ENCODE measurements around the gene NUAK1.

Gene NUAK1

GRCh38 chr12:106101803-106102202, 37.0 kb downstream of the NUAK1 start:
- Histone ChIP-seq H4K91ac (ENCODE audit: low read depth, low read length, poor library complexity) (no peak overlapping the region), H2BK15ac (ENCODE audit: low read length) (no peak overlapping the region), H3K27me3 (ENCODE audit: control insufficient read depth in 3 of 3, insufficient read depth in 3 of 3, low read depth in 1 of 3, low read length in 3 of 3) (no peaks in the 10 kb centered on the region), H2BK120ac (ENCODE audit: low read depth, low read length) (no peak overlapping the region), H3K23ac (ENCODE audit: low read depth, low read length, poor library complexity) (no peak overlapping the region), H4K8ac (ENCODE audit: low read depth, low read length) (no peak overlapping the region), H3K4ac (ENCODE audit: low read length) (no peak overlapping the region), H2BK5ac (ENCODE audit: low read length) (no peak overlapping the region), H2AFZ (ENCODE audit: low read length) (no peak overlapping the region), H3K36me3 (replicated peaks in 1 of 2; ENCODE audit: control insufficient read depth in 2 of 2, insufficient read depth in 2 of 2, low read length in 2 of 2) (peaks cover 3 to 85% of the 10 kb centered on the region in 2 donors), H3K4me1 (ENCODE audit: control insufficient read depth in 2 of 2, insufficient read depth in 1 of 2, low read depth in 1 of 2, low read length in 2 of 2) (peaks cover 32 to 33% of the 10 kb centered on the region in 2 donors), H3K79me1 (ENCODE audit: low read depth, low read length) (no peaks in the 10 kb centered on the region), H3K27ac (replicated peaks; ENCODE audit: low read length) (peak overlapping the region; percentile 9), H3K9ac (ENCODE audit: low read depth, low read length, poor library complexity) (no peak overlapping the region), H3K9me3 (replicated peaks in 1 of 2; ENCODE audit: control insufficient read depth in 2 of 2, insufficient read depth in 1 of 2, low read depth in 1 of 2, low read length in 2 of 2) (peaks cover 0 to 3% of the 10 kb centered on the region in 2 donors), H3K4me3 (ENCODE audit: low read length in 2 of 2) (no peak overlapping the region), H3K18ac (ENCODE audit: low read length) (peak overlapping the region; percentile 2), H3K14ac (ENCODE audit: low read length) (no peak overlapping the region), H2BK12ac (ENCODE audit: low read length) (no peak overlapping the region), H2AK5ac (ENCODE audit: low read depth, low read length) (no peak overlapping the region), H3K4me2 (ENCODE audit: insufficient read depth, low read length, poor library complexity, severe bottlenecking) (no peak overlapping the region)
- no peak for DNase-seq (ENCODE audit: low spot score)
- no CpG with 5 or more reads among the region's 5 CpGs for WGBS, 2 donors (ENCODE audit: extremely low coverage in 2 of 2, insufficient read length in 2 of 2, insufficient replicate concordance in 1 of 2)

DNA sequence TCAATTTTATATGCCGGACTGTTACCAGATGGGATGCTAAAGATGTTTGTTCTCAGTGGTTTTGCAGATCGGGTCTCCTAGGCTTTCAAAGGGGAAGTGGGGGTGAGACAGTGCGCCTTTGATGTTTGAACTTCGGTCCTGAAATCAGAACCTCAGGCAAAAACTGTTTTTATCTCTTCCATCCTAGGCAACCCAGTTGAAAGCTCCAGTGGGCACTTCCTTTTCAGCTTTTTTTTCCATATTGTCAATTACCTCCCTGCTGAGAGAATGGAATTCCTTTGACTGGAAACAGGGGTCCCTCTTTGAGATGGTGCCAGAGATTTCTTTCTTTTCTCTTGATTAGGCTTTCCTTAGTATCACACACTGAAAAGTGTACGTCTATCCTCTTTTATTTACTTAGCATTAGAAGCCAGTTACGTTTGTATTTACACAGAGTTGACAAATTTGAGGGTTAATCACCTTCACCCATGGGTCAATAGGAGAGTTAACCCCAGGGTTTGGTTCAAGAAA, 40.0 kb downstream of the NUAK1 start:
- Histone ChIP-seq H3K36me3 (replicated peaks in 1 of 2; ENCODE audit: control insufficient read depth in 2 of 2, insufficient read depth in 2 of 2, low read length in 2 of 2) (peaks cover 6 to 84% of the 10 kb centered on the region in 2 donors), H3K9me3 (replicated peaks in 1 of 2; ENCODE audit: control insufficient read depth in 2 of 2, insufficient read depth in 1 of 2, low read depth in 1 of 2, low read length in 2 of 2) (peaks cover 0 to 6% of the 10 kb centered on the region in 2 donors), H3K23ac (ENCODE audit: low read depth, low read length, poor library complexity) (no peak overlapping the region), H3K18ac (ENCODE audit: low read length) (no peak overlapping the region), H3K27ac (replicated peaks; ENCODE audit: low read length) (no peak overlapping the region), H2AK5ac (ENCODE audit: low read depth, low read length) (no peak overlapping the region), H2AFZ (ENCODE audit: low read length) (no peak overlapping the region), H3K4me1 (ENCODE audit: control insufficient read depth in 2 of 2, insufficient read depth in 1 of 2, low read depth in 1 of 2, low read length in 2 of 2) (peaks cover 22 to 33% of the 10 kb centered on the region in 2 donors), H2BK120ac (ENCODE audit: low read depth, low read length) (no peak overlapping the region), H3K14ac (ENCODE audit: low read length) (no peak overlapping the region), H2BK5ac (ENCODE audit: low read length) (no peak overlapping the region), H3K27me3 (ENCODE audit: control insufficient read depth in 3 of 3, insufficient read depth in 3 of 3, low read depth in 1 of 3, low read length in 3 of 3) (no peaks in the 10 kb centered on the region), H2BK15ac (ENCODE audit: low read length) (no peak overlapping the region), H2BK12ac (ENCODE audit: low read length) (no peak overlapping the region), H3K9ac (ENCODE audit: low read depth, low read length, poor library complexity) (no peak overlapping the region), H3K4me2 (ENCODE audit: insufficient read depth, low read length, poor library complexity, severe bottlenecking) (no peak overlapping the region), H4K8ac (ENCODE audit: low read depth, low read length) (no peak overlapping the region), H3K79me1 (ENCODE audit: low read depth, low read length) (no peaks in the 10 kb centered on the region), H4K91ac (ENCODE audit: low read depth, low read length, poor library complexity) (no peak overlapping the region), H3K4me3 (ENCODE audit: low read length in 2 of 2) (no peak overlapping the region), H3K4ac (ENCODE audit: low read length) (no peak overlapping the region)
- no CpG with 5 or more reads among the region's 6 CpGs for WGBS, 2 donors (ENCODE audit: extremely low coverage in 2 of 2, insufficient read length in 2 of 2, insufficient replicate concordance in 1 of 2)
- DNase-seq (ENCODE audit: low spot score), result no peak

GRCh38 chr12:106097011-106097410, 41.7 kb downstream of the NUAK1 start:
- Histone ChIP-seq H2BK15ac (ENCODE audit: low read length) (no peak overlapping the region), H3K36me3 (replicated peaks in 1 of 2; ENCODE audit: control insufficient read depth in 2 of 2, insufficient read depth in 2 of 2, low read length in 2 of 2) (peaks cover 6 to 83% of the 10 kb centered on the region in 2 donors), H2BK12ac (ENCODE audit: low read length) (no peak overlapping the region), H3K18ac (ENCODE audit: low read length) (no peak overlapping the region), H2AFZ (ENCODE audit: low read length) (no peak overlapping the region), H3K27ac (replicated peaks; ENCODE audit: low read length) (no peak overlapping the region), H3K4ac (ENCODE audit: low read length) (no peak overlapping the region), H2BK120ac (ENCODE audit: low read depth, low read length) (no peak overlapping the region), H3K79me1 (ENCODE audit: low read depth, low read length) (no peaks in the 10 kb centered on the region), H3K23ac (ENCODE audit: low read depth, low read length, poor library complexity) (no peak overlapping the region), H2BK5ac (ENCODE audit: low read length) (no peak overlapping the region), H4K8ac (ENCODE audit: low read depth, low read length) (no peak overlapping the region), H4K91ac (ENCODE audit: low read depth, low read length, poor library complexity) (no peak overlapping the region), H3K9me3 (replicated peaks in 1 of 2; ENCODE audit: control insufficient read depth in 2 of 2, insufficient read depth in 1 of 2, low read depth in 1 of 2, low read length in 2 of 2) (peaks cover 0 to 6% of the 10 kb centered on the region in 2 donors), H3K4me2 (ENCODE audit: insufficient read depth, low read length, poor library complexity, severe bottlenecking) (no peak overlapping the region), H2AK5ac (ENCODE audit: low read depth, low read length) (no peak overlapping the region), H3K4me3 (ENCODE audit: low read length in 2 of 2) (no peak overlapping the region), H3K27me3 (ENCODE audit: control insufficient read depth in 3 of 3, insufficient read depth in 3 of 3, low read depth in 1 of 3, low read length in 3 of 3) (no peaks in the 10 kb centered on the region), H3K9ac (ENCODE audit: low read depth, low read length, poor library complexity) (no peak overlapping the region), H3K4me1 (ENCODE audit: control insufficient read depth in 2 of 2, insufficient read depth in 1 of 2, low read depth in 1 of 2, low read length in 2 of 2) (peaks cover 25 to 31% of the 10 kb centered on the region in 2 donors), H3K14ac (ENCODE audit: low read length) (no peak overlapping the region)
- WGBS, 2 donors (ENCODE audit: extremely low coverage in 2 of 2, insufficient read length in 2 of 2, insufficient replicate concordance in 1 of 2), result no CpG with 5 or more reads among the region's 2 CpGs
- no peak for DNase-seq (ENCODE audit: low spot score)

- Histone ChIP-seq H3K4me3 (ENCODE audit: low read length in 2 of 2) (no peak overlapping the region), H3K14ac (ENCODE audit: low read length) (no peak overlapping the region), H2BK15ac (ENCODE audit: low read length) (no peak overlapping the region), H2BK12ac (ENCODE audit: low read length) (no peak overlapping the region), H4K8ac (ENCODE audit: low read depth, low read length) (no peak overlapping the region), H3K23ac (ENCODE audit: low read depth, low read length, poor library complexity) (no peak overlapping the region), H3K18ac (ENCODE audit: low read length) (peak overlapping the region; percentile 36), H3K4me1 (ENCODE audit: control insufficient read depth in 2 of 2, insufficient read depth in 1 of 2, low read depth in 1 of 2, low read length in 2 of 2) (peaks cover 25 to 28% of the 10 kb centered on the region in 2 donors), H2AK5ac (ENCODE audit: low read depth, low read length) (no peak overlapping the region), H3K9ac (ENCODE audit: low read depth, low read length, poor library complexity) (no peak overlapping the region), H3K79me1 (ENCODE audit: low read depth, low read length) (no peaks in the 10 kb centered on the region), H2AFZ (ENCODE audit: low read length) (no peak overlapping the region), H3K36me3 (replicated peaks in 1 of 2; ENCODE audit: control insufficient read depth in 2 of 2, insufficient read depth in 2 of 2, low read length in 2 of 2) (peaks cover 6 to 83% of the 10 kb centered on the region in 2 donors), H3K4ac (ENCODE audit: low read length) (no peak overlapping the region), H3K4me2 (ENCODE audit: insufficient read depth, low read length, poor library complexity, severe bottlenecking) (no peak overlapping the region), H3K27me3 (ENCODE audit: control insufficient read depth in 3 of 3, insufficient read depth in 3 of 3, low read depth in 1 of 3, low read length in 3 of 3) (no peaks in the 10 kb centered on the region), H2BK120ac (ENCODE audit: low read depth, low read length) (no peak overlapping the region), H4K91ac (ENCODE audit: low read depth, low read length, poor library complexity) (no peak overlapping the region), H3K9me3 (replicated peaks in 1 of 2; ENCODE audit: control insufficient read depth in 2 of 2, insufficient read depth in 1 of 2, low read depth in 1 of 2, low read length in 2 of 2) (peaks cover 0 to 5% of the 10 kb centered on the region in 2 donors), H2BK5ac (ENCODE audit: low read length) (no peak overlapping the region), H3K27ac (replicated peaks; ENCODE audit: low read length) (no peak overlapping the region)
- no peak for DNase-seq (ENCODE audit: low spot score)
- WGBS, 2 donors (ENCODE audit: extremely low coverage in 2 of 2, insufficient read length in 2 of 2, insufficient replicate concordance in 1 of 2), result no CpG with 5 or more reads among the region's 12 CpGs
Measured at GRCh38 chr12:106096376-106096775, 42.4 kb downstream of the NUAK1 start.

Data from neuronal stem cell (in vitro differentiated cells).